MM.1S (cell line): Measurements from ENCODE around the gene BTBD18.

ENCODE experiments used
- EZH2 ChIP-seq: fragments of 300-600 bp; sonication (generic); optimal IDR thresholded peaks from 2 replicates; pipeline ENCODE3; 2017; ENCODE audit warnings: low read depth, mild to moderate bottlenecking, antibody characterized with exemption, low read length, mixed read lengths
- EZH2phosphoT487 ChIP-seq: fragments of 300-600 bp; sonication (generic); IDR thresholded peaks from 2 replicates; pipeline ENCODE4 v1.6.1; 2018; ENCODE audit warnings: antibody characterized with exemption, low read length
- TF ChIP-seq, protein P1 (sequence below): fragments of 300-600 bp; sonication (generic); IDR thresholded peaks from 2 replicates; pipeline ENCODE4 v1.5.1; 2016; ENCODE audit warnings: antibody characterized with exemption, low read length, mixed read lengths

DNA sequence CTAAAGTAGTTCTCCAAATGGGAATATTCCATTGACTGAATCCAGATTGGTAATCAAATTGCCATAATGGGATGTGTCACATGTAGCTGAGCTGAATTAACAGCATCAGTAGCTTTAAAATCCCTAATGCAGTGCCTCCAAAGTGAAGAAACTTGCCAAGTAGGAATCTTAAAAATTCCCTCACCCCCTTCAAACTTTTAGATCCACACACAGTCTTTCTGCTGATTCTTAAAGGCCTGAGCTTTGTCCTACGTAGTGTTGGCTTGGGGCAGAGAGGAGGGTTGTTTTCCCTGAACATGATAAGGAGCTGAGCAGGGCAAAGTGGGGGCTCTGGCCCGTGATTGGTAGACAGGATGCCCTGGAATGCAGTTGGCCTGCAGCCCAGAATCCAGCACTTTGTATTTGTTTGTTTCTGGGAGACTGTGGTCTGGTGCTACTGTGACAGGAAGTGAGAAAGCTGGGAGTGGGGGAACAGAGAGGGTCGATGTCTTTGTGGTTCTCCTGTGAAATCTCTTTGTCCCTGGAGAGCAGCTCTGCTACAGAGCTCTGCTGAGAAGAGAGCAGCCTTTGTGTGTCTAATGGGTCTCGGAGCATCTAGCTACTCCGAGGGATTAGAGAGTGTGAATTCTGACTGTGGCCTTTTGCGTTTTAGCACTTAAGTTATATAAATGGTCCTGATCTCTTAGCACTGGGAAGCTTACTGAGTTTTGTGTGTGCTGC is 26.9 kb upstream of the BTBD18 start:
- TF ChIP-seq, protein P1, sequence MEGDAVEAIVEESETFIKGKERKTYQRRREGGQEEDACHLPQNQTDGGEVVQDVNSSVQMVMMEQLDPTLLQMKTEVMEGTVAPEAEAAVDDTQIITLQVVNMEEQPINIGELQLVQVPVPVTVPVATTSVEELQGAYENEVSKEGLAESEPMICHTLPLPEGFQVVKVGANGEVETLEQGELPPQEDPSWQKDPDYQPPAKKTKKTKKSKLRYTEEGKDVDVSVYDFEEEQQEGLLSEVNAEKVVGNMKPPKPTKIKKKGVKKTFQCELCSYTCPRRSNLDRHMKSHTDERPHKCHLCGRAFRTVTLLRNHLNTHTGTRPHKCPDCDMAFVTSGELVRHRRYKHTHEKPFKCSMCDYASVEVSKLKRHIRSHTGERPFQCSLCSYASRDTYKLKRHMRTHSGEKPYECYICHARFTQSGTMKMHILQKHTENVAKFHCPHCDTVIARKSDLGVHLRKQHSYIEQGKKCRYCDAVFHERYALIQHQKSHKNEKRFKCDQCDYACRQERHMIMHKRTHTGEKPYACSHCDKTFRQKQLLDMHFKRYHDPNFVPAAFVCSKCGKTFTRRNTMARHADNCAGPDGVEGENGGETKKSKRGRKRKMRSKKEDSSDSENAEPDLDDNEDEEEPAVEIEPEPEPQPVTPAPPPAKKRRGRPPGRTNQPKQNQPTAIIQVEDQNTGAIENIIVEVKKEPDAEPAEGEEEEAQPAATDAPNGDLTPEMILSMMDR, result no peak
- no peak for TF ChIP-seq EZH2
- TF ChIP-seq EZH2phosphoT487, result no peak
